Hepatocyte (in vitro differentiated cells): Measurements from ENCODE around the gene CHCHD6.

Experiments
- EZH2phosphoT487 ChIP-seq: fragments of 200-600 bp; sonication (generic); IDR thresholded peaks from one replicate; pipeline ENCODE4 v1.6.1; 2018; ENCODE audit warnings: antibody characterized with exemption, mild to moderate bottlenecking, low read depth, moderate library complexity; ENCODE audit not compliant: unreplicated experiment, severe bottlenecking
- TF ChIP-seq, protein P1 (sequence below): fragments of 200-600 bp; sonication (generic); IDR thresholded peaks from 2 replicates; pipeline ENCODE4 v1.5.1; 2016; ENCODE audit warnings: antibody characterized with exemption, mild to moderate bottlenecking; ENCODE audit not compliant: poor library complexity

DNA sequence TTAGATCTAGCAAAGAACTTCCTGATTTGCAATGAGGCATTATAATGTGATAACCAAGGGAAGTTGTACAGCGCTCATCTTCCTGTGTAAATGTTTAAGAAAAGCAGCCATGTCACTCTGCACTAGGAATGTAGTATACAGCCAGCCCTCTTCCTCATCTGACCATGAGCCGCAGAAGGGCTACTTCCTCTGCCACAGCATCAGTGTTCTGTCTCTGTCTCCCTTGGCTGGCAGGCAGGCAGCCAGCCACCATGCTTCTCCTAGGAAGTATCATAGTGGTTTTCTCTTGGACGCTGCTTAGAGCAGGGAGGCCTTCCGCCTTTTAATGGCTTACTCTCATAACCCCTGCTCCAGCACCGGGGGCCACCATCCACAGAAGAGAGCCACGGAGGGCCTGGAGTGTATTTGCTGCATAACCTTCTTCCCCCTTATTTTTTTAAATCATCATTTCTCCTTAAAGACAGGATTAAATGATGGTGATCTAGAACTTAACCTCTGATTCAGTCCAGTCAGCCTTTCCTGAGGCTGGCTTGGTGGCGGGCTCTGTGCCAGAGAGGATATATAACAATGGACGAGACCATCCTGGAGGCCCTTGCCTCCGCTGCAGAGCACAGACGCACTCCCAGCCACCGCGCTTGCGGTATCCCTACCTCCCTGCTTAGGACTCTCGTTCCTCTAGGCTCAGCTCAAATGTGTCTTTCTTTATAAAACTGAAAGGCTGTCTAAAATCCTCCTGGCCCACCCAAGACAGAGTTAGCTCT, 221.6 kb downstream of the CHCHD6 start:
- TF ChIP-seq EZH2phosphoT487: no peak
- TF ChIP-seq, protein P1, sequence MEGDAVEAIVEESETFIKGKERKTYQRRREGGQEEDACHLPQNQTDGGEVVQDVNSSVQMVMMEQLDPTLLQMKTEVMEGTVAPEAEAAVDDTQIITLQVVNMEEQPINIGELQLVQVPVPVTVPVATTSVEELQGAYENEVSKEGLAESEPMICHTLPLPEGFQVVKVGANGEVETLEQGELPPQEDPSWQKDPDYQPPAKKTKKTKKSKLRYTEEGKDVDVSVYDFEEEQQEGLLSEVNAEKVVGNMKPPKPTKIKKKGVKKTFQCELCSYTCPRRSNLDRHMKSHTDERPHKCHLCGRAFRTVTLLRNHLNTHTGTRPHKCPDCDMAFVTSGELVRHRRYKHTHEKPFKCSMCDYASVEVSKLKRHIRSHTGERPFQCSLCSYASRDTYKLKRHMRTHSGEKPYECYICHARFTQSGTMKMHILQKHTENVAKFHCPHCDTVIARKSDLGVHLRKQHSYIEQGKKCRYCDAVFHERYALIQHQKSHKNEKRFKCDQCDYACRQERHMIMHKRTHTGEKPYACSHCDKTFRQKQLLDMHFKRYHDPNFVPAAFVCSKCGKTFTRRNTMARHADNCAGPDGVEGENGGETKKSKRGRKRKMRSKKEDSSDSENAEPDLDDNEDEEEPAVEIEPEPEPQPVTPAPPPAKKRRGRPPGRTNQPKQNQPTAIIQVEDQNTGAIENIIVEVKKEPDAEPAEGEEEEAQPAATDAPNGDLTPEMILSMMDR: no peak
